Smooth muscle cell (in vitro differentiated cells): ENCODE results near the gene HACD4. TPM values are rescaled to one million over a fixed set of nuclear protein-coding genes. Genes with fewer than 3 reads are reported as not detected.

Experiments used
- DNase-seq: peaks from one replicate; lab custom pipeline; 2025; ENCODE audit not compliant: unreplicated experiment; lab: John Stamatoyannopoulos, UW
- H2AFZ ChIP-seq: fragments of 200-600 bp; sonication (generic); 2 replicates; pipeline ENCODE4 v1.6.0; 2016; ENCODE audit warnings: antibody characterized with exemption, low read depth, mild to moderate bottlenecking
- H3F3A ChIP-seq: fragments of 200-600 bp; sonication (generic); 2 replicates; pipeline ENCODE4 v1.6.0; 2017; ENCODE audit warnings: antibody characterized with exemption, low read depth
- H3K27ac ChIP-seq: fragments of 200-600 bp; sonication (generic); 2 replicates; pipeline ENCODE4 v1.5.1; 2016; ENCODE audit warnings: low read depth, mild to moderate bottlenecking
- H3K27me3 ChIP-seq: fragments of 200-600 bp; sonication (generic); 2 replicates; pipeline ENCODE4 v1.6.1; 2016; ENCODE audit warnings: low read depth, mild to moderate bottlenecking
- H3K36me3 ChIP-seq: fragments of 200-600 bp; sonication (generic); 2 replicates; pipeline ENCODE4 v1.5.1; 2016; ENCODE audit warnings: low read depth
- H3K4me1 ChIP-seq: fragments of 200-600 bp; sonication (generic); 2 replicates; pipeline ENCODE4 v1.5.1; 2016; ENCODE audit warnings: low read depth
- H3K4me2 ChIP-seq: fragments of 200-600 bp; sonication (generic); 2 replicates; pipeline ENCODE4 v1.6.0; 2016; ENCODE audit warnings: mild to moderate bottlenecking
- H3K4me3 ChIP-seq: fragments of 200-600 bp; sonication (generic); 2 replicates; pipeline ENCODE4 v1.5.1; 2016; ENCODE audit warnings: mild to moderate bottlenecking
- H3K79me2 ChIP-seq: fragments of 200-600 bp; sonication (generic); 2 replicates; pipeline ENCODE4 v1.6.0; 2016; ENCODE audit warnings: low read depth, mild to moderate bottlenecking
- H3K9ac ChIP-seq: fragments of 200-600 bp; sonication (generic); 2 replicates; pipeline ENCODE4 v1.6.0; 2016; ENCODE audit warnings: low read depth
- H3K9me3 ChIP-seq: fragments of 200-600 bp; sonication (generic); replicated peaks from 2 replicates; pipeline ENCODE4 v1.5.1; 2016; ENCODE audit warnings: low read depth
- H4K20me1 ChIP-seq: fragments of 200-600 bp; sonication (generic); 2 replicates; pipeline ENCODE4 v1.6.0; 2016; ENCODE audit warnings: low read depth
- CTCF ChIP-seq: fragments of 200-600 bp; sonication (generic); IDR thresholded peaks from 2 replicates; pipeline ENCODE4 v1.5.1; 2017; ENCODE audit warnings: borderline replicate concordance, mild to moderate bottlenecking, antibody characterized with exemption; ENCODE audit not compliant: insufficient read depth, poor library complexity, severe bottlenecking
- WGBS: methylation state at CpG from one replicate; pipeline ENCODE4 v1.1.7; 2016; ENCODE audit warnings: low lambda C conversion rate; 5-methylcytosine and 5-hydroxymethylcytosine counted together
- polyA plus RNA-seq: library from polyadenylated mRNA; unstranded; fragments of >200 nt; fragmentation: Nextera tagmentation; extraction: Ambion mirVana; gene quantifications from 2 replicates; pipeline ENCODE4 v1.2.1, GENCODE V29; 2016
- total RNA-seq: library from RNA; depleted of rRNA; stranded (reverse); fragments of >200 nt; gene quantifications from 2 replicates; pipeline ENCODE4 v1.2.3, GENCODE V29; 2014

Gene HACD4
- total and polyA plus RNA-seq, 2 experiments from 2014 or later = 2.6 to 6.2 TPM

GRCh38 chr9:20989923-20990341, 41.5 kb downstream of the HACD4 start:
- H3F3A ChIP-seq = no peaks in the 10 kb centered on the region
- no peak overlapping the region for H3K9ac ChIP-seq
- no peaks in the 10 kb centered on the region for H3K4me1 ChIP-seq
- H2AFZ ChIP-seq = no peak overlapping the region
- WGBS = 99% methylated on average over 6 of the region's 6 CpGs
- no peaks in the 10 kb centered on the region for H3K79me2 ChIP-seq
- H3K9me3 ChIP-seq = no peaks in the 10 kb centered on the region
- H3K27me3 ChIP-seq = no peaks in the 10 kb centered on the region
- no peak for TF ChIP-seq CTCF
- H3K4me2 ChIP-seq = no peak overlapping the region
- H4K20me1 ChIP-seq = no peaks in the 10 kb centered on the region
- no peak overlapping the region for H3K27ac ChIP-seq
- DNase-seq = no peak
- H3K36me3 ChIP-seq = peaks cover 4% of the 10 kb centered on the region
- no peak overlapping the region for H3K4me3 ChIP-seq

- H4K20me1 ChIP-seq = no peaks in the 10 kb centered on the region
- WGBS = 72% methylated on average over 3 of the region's 3 CpGs
- DNase-seq = no peak
- no peaks in the 10 kb centered on the region for H3K79me2 ChIP-seq
- no peaks in the 10 kb centered on the region for H3K4me1 ChIP-seq
- no peaks in the 10 kb centered on the region for H3K9me3 ChIP-seq
- H3K4me2 ChIP-seq = no peak overlapping the region
- no peak overlapping the region for H3K9ac ChIP-seq
- no peak for TF ChIP-seq CTCF
- H2AFZ ChIP-seq = no peak overlapping the region
- H3K4me3 ChIP-seq = no peak overlapping the region
- H3K27ac ChIP-seq = no peak overlapping the region
- no peaks in the 10 kb centered on the region for H3K36me3 ChIP-seq
- H3F3A ChIP-seq = no peaks in the 10 kb centered on the region
- H3K27me3 ChIP-seq = no peaks in the 10 kb centered on the region
Observed at GRCh38 chr9:20988671-20989315, 42.6 kb downstream of the HACD4 start.

- TF ChIP-seq CTCF = no peak
- no peak overlapping the region for H3K27ac ChIP-seq
- H3K4me3 ChIP-seq = no peak overlapping the region
- H3K36me3 ChIP-seq = no peaks in the 10 kb centered on the region
- no peak overlapping the region for H3K9ac ChIP-seq
- peak overlapping the region; percentile 27 for H3K4me2 ChIP-seq
- H2AFZ ChIP-seq = no peak overlapping the region
- no peaks in the 10 kb centered on the region for H3K27me3 ChIP-seq
- 82% methylated on average over 3 of the region's 3 CpGs for WGBS
- no peaks in the 10 kb centered on the region for H3K79me2 ChIP-seq
- no peaks in the 10 kb centered on the region for H3F3A ChIP-seq
- no peaks in the 10 kb centered on the region for H3K9me3 ChIP-seq
- H4K20me1 ChIP-seq = no peaks in the 10 kb centered on the region
- H3K4me1 ChIP-seq = no peaks in the 10 kb centered on the region
- DNase-seq = no peak
Observed at GRCh38 chr9:20988061-20988460, 43.4 kb downstream of the HACD4 start.

DNA sequence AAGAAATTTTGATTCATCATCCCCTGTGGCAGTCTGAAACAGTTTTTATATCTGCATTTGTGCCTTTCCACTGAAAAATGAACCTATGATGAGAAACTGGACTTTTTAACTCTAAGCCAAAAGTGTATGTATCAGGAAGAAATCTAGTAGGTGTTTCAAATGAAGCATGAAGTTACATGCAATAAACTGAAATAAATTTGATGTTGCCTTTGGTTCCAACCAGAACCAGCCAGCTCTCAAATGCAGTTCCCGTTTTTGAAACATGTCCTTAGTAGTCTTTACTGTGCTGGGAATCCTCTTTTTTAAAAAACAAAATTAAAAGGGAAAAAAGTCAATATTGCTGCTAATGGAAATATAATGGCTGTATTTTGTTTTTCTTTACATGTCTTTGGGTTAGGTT, 43.9 kb downstream of the HACD4 start:
- no peaks in the 10 kb centered on the region for H3K9me3 ChIP-seq
- no peaks in the 10 kb centered on the region for H4K20me1 ChIP-seq
- no peak overlapping the region for H3K4me3 ChIP-seq
- H2AFZ ChIP-seq = no peak overlapping the region
- no peak for TF ChIP-seq CTCF
- H3K36me3 ChIP-seq = no peaks in the 10 kb centered on the region
- H3K79me2 ChIP-seq = no peaks in the 10 kb centered on the region
- H3K4me1 ChIP-seq = no peaks in the 10 kb centered on the region
- no peaks in the 10 kb centered on the region for H3F3A ChIP-seq
- H3K27ac ChIP-seq = no peak overlapping the region
- H3K9ac ChIP-seq = no peak overlapping the region
- no peaks in the 10 kb centered on the region for H3K27me3 ChIP-seq
- no peak for DNase-seq
- H3K4me2 ChIP-seq = peak overlapping the region; percentile 27
- WGBS = 89% methylated on average over 1 of the region's 1 CpG
